ENCODE measurements around the gene FASTK.

DNA sequence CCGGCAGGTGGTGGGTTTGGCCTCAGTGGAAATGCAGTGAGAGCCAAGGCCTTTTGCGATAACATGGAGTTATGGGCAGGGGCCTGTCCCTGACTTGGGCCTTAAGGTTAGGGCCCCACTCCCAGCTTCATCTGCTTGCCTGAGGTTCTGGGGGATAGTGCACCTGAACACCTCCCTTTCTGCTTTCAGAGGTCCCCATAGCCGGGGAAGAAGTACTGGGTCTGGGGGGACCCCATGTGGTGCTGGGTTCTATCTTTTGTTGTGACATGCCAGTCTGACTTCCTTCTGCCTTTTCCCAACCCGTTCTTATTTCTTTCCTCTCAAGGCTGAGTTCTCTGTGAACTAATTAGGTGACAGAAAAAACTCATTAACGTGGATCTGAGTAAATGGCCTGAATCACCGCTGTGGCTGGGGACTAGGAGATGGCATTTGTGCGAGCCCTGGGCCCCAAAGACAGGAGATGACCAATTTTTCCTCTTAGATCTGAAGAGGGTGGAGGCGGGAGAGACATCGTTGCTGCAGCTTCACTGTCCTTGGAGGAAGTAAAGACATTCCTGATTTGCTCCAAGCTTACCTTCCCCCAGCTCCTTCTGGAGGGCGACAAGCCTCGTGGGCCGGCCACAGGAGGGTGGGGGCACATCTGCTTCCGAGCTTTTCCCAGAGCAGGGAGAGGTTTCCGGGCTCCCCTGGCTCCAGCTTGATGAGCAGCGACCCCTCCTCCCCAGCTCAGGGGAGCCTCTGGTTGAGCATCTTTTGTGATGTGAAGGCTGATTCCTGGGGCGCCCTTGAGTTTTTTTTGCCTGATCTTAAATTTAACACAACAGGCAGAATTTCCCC, 7.6 kb upstream of the FASTK start:
- no peak for TF ChIP-seq CTCF (IDR thresholded peaks at IDR 0.05)
- no peak for TF ChIP-seq POLR2AphosphoS5 (IDR thresholded peaks at IDR 0.05)
